GM23248 (cell line): ENCODE measurements around the gene RAD51B.

ENCODE experiments used
- EZH2 ChIP-seq: fragments of 200-600 bp; sonication (generic); IDR thresholded peaks from 2 replicates; pipeline ENCODE4 v1.6.1; 2018; ENCODE audit warnings: antibody characterized with exemption, mild to moderate bottlenecking; ENCODE audit not compliant: insufficient read depth, poor library complexity, severe bottlenecking
- EZH2phosphoT487 ChIP-seq: fragments of 200-600 bp; sonication (generic); IDR thresholded peaks from 2 replicates; pipeline ENCODE4 v1.6.1; 2018; ENCODE audit warnings: antibody characterized with exemption, moderate library complexity, mild to moderate bottlenecking, low read depth; ENCODE audit not compliant: insufficient read depth

- no peak for TF ChIP-seq EZH2
- TF ChIP-seq EZH2phosphoT487, result no peak
These were observed 728.0 kb downstream of the RAD51B start for GRCh38 chr14:68547305-68548193.
